Colon (tissue), 2 donors: ENCODE data around the gene MRRF.

ENCODE experiments used
- FAIRE-seq: peaks from 2 replicates; lab custom pipeline; 2012; peaks lifted over from hg19 to GRCh38; lab: Jason Lieb, UNC
- donor health status: control.
- donor health status: control.

Gene MRRF, protein sequence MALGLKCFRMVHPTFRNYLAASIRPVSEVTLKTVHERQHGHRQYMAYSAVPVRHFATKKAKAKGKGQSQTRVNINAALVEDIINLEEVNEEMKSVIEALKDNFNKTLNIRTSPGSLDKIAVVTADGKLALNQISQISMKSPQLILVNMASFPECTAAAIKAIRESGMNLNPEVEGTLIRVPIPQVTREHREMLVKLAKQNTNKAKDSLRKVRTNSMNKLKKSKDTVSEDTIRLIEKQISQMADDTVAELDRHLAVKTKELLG

DNA sequence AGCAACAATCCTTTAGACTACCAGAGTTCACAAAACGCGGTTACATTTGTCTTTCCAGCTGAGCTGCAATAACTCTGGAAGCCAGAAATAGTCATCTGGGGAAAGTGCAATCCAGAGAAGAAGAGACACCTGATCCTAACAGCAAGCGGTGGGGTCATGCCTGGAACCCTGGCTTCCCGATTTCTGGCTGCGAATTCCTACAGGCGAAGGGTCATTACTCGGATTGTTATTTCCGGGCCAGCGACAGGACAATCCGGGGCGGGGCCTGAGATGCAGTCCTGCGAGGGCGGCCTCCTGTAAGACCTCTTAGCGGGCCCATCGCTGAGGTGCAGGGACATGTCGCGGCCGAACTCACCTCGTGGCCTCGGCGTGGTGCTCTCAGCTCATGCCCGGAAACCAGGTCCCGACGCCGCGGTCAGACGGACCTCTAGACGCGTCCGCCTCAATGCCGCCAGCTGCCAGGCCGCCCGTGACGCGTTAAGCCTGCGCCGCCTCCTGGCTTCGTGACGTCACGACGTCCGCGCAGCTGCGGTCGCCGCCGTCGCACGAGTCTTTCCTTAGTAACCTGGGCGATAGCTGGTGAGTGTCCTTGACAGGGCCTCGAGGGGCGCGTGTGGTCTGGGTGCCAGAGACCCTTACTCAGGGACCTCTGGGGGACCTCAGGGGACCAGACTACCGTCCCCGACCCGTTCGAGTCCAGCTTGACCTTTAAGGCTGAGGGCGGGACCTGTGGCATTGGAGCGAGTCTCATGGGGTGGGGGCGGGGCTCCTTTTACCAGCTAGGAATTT, at the start of gene MRRF, which contains the start of gene RBM18:
Gene MRRF (plus strand): TSS at position 523 of the 789 bp plus-strand sequence. CDS start 6,010 bp downstream, outside the sequence.
Gene RBM18 (minus strand): TSS at position 481 of the 789 bp plus-strand sequence. CDS start 3,348 bp downstream, outside the sequence.
- no peak for FAIRE-seq

DNA sequence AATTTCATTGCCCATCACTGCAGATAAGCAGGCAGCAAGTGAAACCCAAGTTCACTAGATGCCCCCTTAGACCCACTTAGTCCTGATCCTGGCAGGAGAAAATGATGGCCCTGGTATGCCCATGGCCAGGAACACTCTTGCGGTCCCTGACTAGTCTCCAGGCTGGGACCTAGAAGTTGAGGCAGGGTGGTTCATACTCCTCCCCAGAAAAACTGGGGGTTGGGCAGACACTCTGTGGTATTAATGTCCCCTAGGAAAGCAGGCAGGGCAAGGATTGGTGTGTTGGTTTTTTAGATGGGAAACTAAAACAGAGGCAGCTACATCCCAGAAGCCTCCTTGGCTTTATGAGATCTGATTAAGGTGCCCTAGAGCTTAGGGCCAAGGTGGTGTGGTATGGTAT, 49.0 kb upstream of the MRRF start:
- no peak for FAIRE-seq

GRCh38 chr9:122216138-122216797, 48.4 kb upstream of the MRRF start:
- no peak for FAIRE-seq

GRCh38 chr9:122216798-122217418, 47.8 kb upstream of the MRRF start:
- FAIRE-seq: no peak

- FAIRE-seq: no peak
Observed at GRCh38 chr9:122217640-122218039, 47.0 kb upstream of the MRRF start.

- FAIRE-seq: no peak
Observed at GRCh38 chr9:122218071-122218934, 46.4 kb upstream of the MRRF start.

- no peak for FAIRE-seq
Observed at GRCh38 chr9:122218935-122219855, 45.5 kb upstream of the MRRF start.

DNA sequence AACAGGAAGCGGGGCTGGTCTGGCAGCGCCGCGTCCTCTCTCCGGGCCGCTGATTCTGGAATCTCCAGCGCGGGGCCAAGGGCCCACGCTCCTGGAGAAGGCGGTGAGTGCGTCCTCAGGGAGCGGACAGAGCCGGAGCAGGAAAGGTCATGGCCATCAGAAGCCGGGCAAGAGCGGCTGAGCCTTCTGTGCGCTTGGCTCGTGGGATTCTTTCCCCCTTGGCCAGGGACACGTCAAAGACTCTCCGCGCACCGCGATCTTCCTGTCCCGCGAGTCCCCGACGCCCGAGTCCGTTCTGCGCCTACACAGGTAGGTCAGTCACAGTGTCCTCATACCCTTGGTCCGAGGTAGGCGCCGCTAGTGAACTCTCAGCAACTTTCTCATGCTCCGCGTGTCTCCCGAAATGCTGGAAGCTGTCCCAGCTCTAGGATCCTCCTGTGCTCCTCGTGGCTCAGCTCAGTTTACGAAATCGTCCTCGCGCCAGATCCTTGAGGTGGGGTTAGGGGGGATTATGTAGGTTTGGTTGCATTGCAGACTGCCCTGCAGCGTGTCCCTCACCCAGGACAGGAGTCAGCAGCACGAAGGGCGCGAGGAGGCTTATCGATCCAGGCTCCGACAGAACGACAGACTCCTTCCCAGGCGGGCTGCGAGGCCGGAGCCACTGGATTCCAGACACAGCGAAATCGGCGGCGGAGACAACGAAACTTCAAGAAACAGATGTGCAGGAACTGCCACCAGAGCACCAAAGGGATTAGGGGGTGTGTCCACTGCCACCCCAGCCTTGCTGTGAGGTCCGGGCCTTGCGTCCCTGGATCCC, 44.6 kb upstream of the MRRF start:
- no peak for FAIRE-seq

DNA sequence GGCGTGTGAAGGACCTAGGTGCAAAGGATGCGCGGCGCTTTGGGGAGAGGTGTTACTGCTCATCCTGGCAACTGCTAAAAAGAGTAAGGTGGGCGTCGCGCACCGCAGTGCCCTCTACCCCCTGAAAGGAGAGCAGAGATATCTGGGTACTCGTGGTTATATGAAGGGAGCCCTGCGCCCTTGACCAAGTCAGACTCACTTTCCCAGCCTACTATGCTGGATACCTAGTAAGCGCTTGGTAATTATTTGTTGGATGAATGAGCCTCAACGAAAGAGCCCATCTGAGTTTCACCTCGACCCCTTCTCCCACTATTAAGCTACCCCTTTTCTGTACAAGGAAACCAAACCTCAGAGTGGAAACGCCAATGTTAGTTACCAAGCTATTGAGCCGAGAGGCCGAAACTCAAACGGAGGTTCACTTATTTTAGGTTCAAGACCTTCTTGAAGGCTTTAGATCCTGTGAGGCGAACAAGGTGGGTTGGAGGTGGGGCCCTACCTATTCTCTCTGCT, 44.0 kb upstream of the MRRF start:
- FAIRE-seq: no peak

DNA sequence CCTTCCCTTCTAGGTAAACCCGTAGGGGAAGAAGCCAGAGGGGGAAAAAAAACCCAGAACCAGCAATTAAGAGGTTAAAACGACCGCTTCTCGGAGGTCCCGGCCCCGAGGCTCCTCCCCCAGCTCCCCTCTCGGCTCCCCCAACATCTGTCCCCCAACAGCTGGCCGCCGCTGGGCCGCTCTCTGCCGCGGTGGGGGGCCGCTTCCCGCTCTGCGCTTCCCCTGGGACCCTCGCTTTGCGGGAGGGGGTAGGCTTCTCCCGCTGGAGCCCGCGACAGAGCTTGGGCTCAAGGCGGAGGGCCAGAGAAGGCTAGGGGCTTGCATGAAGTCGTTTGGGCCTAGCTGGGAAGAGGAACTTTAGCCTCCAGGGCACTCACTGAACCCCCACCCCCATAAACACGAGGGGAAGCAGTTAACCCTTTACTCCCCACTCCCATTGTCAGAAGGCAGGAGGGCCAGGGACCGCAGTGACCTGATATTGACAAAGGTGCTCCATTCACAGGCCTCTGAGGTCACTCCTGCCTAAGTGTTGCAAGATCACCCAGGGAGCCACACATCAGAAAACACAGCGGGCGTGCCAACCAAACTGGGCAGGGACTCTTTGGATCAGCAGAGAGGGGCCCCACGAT, 43.4 kb upstream of the MRRF start:
- FAIRE-seq: no peak

GRCh38 chr9:122222791-122223190, 41.9 kb upstream of the MRRF start:
- FAIRE-seq: no peak

DNA sequence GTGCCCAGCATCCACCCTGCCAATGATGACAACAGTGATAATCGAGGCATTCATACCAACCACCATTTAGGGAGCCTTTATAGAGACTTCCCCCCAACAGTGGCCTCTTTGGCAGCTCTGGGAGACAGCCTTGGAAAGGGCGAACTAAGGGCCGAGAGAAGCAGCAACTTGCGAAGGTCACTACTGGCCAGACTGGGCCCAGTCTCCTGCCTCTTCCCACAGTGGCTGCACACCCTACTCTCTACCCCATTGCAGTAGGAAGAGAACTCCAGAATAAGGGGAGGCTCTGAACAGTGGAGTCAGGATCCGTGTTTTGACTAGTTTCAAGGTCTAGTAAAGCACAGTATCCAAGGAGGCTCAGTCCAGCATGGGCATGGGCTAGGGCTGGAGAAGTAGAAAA, 41.2 kb upstream of the MRRF start:
- FAIRE-seq: no peak

DNA sequence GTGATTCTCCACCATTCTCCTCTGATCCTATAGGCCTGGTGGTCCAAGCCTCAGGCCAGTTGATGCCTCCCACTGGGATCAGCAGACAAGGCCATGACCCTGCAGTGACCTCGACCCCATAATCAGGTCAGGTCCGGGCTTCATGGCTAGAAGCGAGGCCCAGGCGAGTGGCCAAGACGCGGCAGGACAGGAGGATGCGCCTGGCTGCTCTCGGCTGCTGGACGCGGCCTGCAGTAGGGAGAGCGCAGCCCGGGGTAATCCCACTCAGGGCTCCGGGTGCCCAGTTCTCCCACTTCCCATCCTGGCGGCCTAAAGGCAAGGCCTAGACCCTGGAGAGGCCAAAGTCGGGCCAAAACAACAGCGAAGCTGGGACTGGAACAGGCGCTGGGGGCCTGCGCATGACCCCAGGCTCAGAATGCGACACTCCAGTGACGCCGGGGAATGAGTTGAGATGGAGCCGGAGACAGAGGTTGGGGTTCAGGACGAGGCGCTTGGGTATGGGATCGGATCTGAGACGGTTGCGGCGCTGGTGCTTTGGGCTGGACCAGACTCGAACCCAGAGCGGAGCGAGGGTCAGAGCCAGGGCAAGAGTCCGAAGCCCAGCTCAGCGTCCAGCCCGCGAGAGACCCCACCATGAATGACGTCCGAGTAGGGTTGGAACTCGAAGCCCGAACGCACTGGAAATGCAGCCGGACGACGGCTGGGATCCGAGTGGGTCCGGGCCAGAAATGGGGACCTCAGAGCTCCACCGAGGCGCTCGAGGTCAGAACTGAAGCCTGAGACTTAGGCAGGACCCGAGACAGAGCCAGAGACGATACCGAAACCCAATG, 39.2 kb upstream of the MRRF start:
- no peak for FAIRE-seq

DNA sequence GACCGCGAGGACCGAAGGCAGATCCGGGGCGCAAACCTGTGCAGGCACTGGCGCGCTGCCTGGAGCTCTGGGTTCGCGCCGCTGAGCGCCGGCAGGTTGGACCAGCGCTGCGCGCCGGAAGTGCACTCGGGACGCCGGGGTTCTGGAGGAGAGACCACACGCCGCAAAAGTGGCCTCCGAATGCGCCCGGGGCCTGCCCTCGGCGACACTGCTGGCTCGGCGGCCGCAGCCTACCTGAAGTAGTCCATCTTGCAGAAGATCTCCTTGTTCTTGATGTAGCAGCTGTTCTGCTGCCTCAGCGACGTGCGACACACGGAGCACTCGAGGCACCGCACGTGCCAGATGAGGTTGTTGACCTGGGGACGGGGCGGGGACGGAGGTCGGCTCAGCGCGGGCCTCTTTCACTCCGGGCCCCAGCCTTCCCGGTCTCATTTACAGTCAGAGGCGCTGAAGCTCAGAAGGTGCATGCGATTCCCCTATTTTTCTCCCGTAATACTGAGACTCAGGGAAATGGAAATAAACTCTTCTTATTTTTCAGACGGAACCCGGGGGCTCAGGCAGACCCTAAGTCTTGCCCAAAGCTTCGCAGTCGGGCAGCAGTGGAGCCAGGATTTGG, 38.4 kb upstream of the MRRF start:
- no peak for FAIRE-seq

DNA sequence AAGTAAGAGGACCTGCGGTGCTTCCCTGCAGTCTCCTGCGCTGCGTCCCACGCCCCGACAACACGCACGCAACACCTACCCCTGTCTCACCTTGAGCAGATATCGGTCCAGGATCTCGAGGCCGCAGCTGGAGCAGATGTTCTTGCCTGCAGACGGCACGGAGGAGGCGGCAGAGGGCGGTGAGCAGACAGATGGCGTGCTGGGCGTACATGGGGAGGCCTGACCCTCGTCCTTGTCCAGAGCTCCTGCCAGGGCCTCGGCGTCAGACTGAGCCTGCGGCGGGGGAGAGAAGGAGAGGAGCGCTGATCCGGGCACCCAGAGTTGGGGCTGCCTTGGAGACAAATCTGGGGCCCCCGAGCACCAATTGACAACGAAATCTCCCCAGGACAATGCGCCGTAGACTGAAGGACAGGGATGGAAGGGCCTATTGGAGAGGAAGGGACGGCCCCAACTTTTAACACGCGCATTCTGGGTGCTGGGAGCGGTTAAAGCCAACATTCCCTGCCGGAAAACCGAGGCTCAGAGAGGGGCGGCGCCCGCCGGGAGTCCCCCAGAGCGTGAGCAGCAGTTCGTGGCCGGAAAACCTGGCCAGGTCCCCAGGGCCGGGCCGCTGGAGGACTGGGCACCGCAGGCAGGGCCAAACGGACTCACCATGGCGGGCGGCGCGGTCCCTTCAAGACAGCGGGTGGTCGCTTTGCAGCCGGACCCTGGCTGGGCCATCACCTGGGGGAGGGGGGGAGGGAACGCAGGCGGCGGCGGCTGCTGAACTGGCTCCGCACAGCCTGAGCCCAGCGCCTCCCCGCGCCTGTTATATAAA, 37.7 kb upstream of the MRRF start:
- FAIRE-seq: no peak

GRCh38 chr9:122227575-122227900, 37.1 kb upstream of the MRRF start:
- no peak for FAIRE-seq

GRCh38 chr9:122228191-122228567, 36.5 kb upstream of the MRRF start:
- FAIRE-seq: no peak
